ENCODE results near the gene BRSK2.

BRSK2 gene

DNA sequence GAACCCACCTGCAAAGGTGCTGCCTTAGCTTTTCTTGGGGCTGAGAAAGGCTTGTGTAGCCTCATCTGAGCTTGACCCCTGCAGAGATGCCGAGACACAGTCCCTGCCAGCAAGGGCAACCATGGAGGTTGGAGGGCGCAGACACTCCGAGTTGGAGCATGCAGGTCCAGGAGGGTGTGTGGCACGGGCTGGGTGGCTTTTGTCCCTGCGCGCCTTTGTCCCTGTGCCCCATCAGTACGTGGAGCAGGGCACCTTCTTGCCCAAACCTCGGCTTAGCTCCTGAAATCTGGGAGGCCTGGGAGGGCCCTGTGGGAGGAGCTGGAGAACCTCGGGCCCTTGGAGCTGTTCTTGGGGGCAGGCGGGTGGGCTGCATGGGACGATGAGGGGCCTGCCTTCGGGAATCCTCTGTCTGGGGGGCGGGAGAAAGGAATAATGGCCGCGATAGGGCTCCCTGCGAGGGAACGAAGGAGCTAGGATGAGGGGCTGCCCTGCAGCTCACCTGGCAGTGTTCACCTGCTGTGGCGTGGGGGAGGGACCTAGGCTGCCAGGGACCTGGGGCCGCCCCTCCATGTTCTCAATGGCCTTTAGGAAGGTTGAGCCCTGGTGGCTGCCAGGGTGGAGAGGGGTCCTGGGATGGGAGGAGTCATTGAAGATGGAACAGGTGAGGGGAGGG is 3.4 kb downstream of the BRSK2 start:
- Histone ChIP-seq H3K4me1 (ENCODE audit: insufficient read depth, insufficient read length) (peaks cover 10% of the 10 kb centered on the region), H3K4me3 (ENCODE audit: insufficient read length, low read depth) (no peak overlapping the region), H3K36me3 (ENCODE audit: insufficient read depth, insufficient read length, low read length) (no peaks in the 10 kb centered on the region), H3K27me3 (ENCODE audit: insufficient read depth, insufficient read length) (peaks cover 25% of the 10 kb centered on the region), H3K9ac (ENCODE audit: insufficient read length, low read depth) (no peak overlapping the region), H3K9me3 (ENCODE audit: insufficient read depth, low read length) (no peaks in the 10 kb centered on the region)
- TF ChIP-seq SUZ12 (IDR thresholded peaks at IDR 0.05; ENCODE audit: extremely low read depth, insufficient read depth, insufficient read length) (no peak), YY1 (IDR thresholded peaks at IDR 0.05; ENCODE audit: insufficient read depth, insufficient read length) (no peak), ZNF274 (IDR thresholded peaks at IDR 0.05; ENCODE audit: low read depth, low read length) (no peak)
- no peak for DNase-seq (ENCODE audit: low read depth, low spot score)

DNA sequence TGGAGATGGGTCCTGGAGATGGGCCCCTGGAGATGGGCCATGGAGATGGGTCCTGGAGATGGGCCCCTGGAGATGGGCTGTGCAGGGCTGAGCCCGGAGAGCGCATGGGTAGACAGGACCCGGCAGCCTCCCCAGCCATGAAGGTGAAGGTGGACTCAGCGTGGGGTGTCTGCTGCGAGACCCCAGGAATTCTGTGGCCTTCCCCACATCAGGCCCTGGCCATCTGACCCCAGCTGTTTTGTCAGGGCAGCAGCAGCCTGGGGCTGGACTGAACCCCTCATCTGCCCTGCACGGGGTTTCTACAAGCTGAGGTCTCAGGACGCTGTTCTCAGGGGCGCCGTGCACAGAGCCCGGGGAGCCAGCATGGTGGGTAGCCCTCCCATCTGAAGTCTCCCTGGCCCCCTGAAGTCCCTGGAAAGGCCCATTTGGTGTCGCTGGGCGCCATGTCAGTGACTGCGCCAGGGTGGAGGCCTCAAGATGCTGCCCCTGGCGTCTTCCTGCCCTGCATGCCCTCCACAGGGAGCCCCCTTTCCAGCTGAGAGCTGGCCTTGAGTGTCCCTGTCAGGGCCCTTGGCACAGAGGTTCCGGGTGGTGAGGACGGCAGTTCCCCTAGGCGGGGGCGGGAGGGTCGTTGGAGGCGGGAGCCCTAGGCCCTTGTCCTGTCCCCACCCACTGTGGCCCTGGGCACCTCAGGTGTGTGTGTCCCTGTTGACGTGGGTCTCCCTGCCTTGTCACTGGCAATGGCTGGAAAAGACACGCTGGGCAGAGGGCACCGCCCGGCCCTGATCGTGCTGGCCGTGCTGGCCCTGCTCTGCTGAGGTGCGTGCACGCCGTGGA is 5.4 kb downstream of the BRSK2 start:
- Histone ChIP-seq H3K4me3 (ENCODE audit: insufficient read length, low read depth) (no peak overlapping the region), H3K27me3 (ENCODE audit: insufficient read depth, insufficient read length) (peaks cover 17% of the 10 kb centered on the region), H3K4me1 (ENCODE audit: insufficient read depth, insufficient read length) (peaks cover 7% of the 10 kb centered on the region), H3K36me3 (ENCODE audit: insufficient read depth, insufficient read length, low read length) (no peaks in the 10 kb centered on the region), H3K9ac (ENCODE audit: insufficient read length, low read depth) (no peak overlapping the region), H3K9me3 (ENCODE audit: insufficient read depth, low read length) (no peaks in the 10 kb centered on the region)
- DNase-seq (ENCODE audit: low read depth, low spot score), result no peak
- TF ChIP-seq SUZ12 (IDR thresholded peaks at IDR 0.05; ENCODE audit: extremely low read depth, insufficient read depth, insufficient read length), result no peak
- TF ChIP-seq YY1 (IDR thresholded peaks at IDR 0.05; ENCODE audit: insufficient read depth, insufficient read length), result no peak
- TF ChIP-seq ZNF274 (IDR thresholded peaks at IDR 0.05; ENCODE audit: low read depth, low read length), result no peak

DNA sequence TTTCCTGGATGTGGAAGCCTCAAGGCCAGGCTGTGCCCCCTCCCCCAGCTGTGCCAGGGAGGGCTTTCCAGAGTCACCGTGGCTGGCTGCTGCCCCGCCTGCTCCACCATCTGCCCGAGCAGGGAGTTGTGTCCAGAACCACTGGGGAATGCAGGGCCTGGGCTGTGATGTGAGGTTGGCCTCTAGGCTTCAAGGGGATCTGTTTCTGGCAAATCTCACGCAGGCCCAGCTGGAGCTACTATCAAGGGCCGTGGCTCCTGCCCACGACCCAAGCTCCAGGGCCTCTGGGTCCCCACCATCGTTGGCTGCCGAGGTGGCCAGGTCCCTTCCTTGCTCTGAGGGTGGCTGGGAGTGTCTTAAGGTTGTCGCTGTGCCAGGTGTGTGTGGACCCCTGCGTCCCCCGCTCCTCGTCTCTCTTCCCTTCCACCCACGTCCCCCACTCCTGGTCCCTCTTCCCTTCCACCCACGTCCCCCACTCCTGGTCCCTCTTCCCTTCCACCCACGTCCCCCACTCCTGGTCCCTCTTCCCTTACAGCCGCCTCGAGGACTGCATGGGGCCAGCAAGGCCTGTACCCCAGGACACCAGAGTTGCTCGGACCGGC is 6.1 kb downstream of the BRSK2 start:
- TF ChIP-seq YY1 (IDR thresholded peaks at IDR 0.05; ENCODE audit: insufficient read depth, insufficient read length) (no peak), ZNF274 (IDR thresholded peaks at IDR 0.05; ENCODE audit: low read depth, low read length) (no peak), SUZ12 (IDR thresholded peaks at IDR 0.05; ENCODE audit: extremely low read depth, insufficient read depth, insufficient read length) (no peak)
- Histone ChIP-seq H3K27me3 (ENCODE audit: insufficient read depth, insufficient read length) (peaks cover 17% of the 10 kb centered on the region), H3K9ac (ENCODE audit: insufficient read length, low read depth) (no peak overlapping the region), H3K4me1 (ENCODE audit: insufficient read depth, insufficient read length) (peaks cover 7% of the 10 kb centered on the region), H3K9me3 (ENCODE audit: insufficient read depth, low read length) (no peaks in the 10 kb centered on the region), H3K4me3 (ENCODE audit: insufficient read length, low read depth) (no peak overlapping the region), H3K36me3 (ENCODE audit: insufficient read depth, insufficient read length, low read length) (no peaks in the 10 kb centered on the region)
- no peak for DNase-seq (ENCODE audit: low read depth, low spot score)

DNA sequence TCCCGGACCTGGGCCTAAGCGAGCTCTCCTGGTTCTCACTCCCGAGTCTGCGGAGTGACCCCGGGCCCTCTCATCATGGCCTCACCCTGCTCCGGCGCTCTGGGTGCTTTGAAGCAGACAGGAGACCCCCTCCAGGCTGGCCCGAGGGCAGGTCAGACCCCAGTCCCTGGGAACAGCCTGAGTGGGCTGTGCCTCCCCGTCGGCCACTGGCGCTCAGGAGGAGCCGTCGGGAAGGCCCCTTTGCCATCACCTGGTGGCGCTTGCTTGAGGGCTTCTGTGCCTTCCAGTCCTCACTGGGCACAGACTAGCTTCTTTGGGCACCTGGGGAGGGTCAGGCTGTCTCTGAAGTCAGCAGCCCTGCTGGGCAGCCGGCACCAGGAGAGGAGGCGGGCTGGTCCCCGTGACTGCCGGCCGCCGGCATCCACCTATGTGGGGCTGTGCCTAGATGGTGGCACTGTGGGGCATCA is 6.7 kb downstream of the BRSK2 start:
- H3K9me3 ChIP-seq (ENCODE audit: insufficient read depth, low read length), result no peaks in the 10 kb centered on the region
- DNase-seq (ENCODE audit: low read depth, low spot score), result no peak
- H3K9ac ChIP-seq (ENCODE audit: insufficient read length, low read depth), result no peak overlapping the region
- H3K27me3 ChIP-seq (ENCODE audit: insufficient read depth, insufficient read length), result peaks cover 11% of the 10 kb centered on the region
- no peak overlapping the region for H3K4me3 ChIP-seq (ENCODE audit: insufficient read length, low read depth)
- peaks cover 10% of the 10 kb centered on the region for H3K4me1 ChIP-seq (ENCODE audit: insufficient read depth, insufficient read length)
- TF ChIP-seq SUZ12 (IDR thresholded peaks at IDR 0.05; ENCODE audit: extremely low read depth, insufficient read depth, insufficient read length), result no peak
- no peak for TF ChIP-seq YY1 (IDR thresholded peaks at IDR 0.05; ENCODE audit: insufficient read depth, insufficient read length)
- no peak for TF ChIP-seq ZNF274 (IDR thresholded peaks at IDR 0.05; ENCODE audit: low read depth, low read length)
- no peaks in the 10 kb centered on the region for H3K36me3 ChIP-seq (ENCODE audit: insufficient read depth, insufficient read length, low read length)

DNA sequence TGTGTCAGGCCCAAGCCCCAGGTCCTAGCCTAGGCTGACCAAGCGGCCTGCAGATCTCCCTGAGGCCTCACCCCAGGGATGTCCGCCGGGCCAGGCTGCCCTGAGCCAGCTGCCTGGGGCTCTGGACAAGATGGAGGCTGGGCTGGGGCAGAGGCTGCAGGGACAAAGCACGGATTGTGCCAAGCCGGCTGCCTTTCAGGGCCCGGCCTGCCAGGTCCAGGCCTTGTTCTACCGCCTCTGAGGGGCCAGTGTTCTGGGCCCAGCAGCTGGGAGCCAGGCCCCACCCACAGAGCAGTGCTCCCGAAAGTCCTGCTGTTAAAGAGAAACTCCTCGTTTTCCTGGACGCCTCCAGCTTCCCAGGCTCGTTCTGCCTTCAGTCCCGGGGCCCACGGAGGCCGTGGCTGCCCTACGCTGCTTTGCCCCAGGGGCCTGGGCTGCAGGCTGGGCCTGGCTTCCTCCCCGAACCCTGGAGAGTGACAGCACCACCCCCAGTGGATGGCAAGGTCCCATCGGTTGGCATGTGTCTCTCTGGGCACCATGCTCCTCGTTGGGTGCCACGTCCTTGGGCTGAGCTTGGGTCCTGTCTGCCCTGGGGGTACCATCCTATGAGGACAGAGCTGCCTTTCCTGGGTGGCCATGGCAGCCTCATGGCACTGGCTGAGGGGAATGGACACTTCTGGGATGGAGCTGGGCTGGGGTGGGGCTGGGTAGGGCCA is 7.6 kb downstream of the BRSK2 start:
- Histone ChIP-seq H3K27me3 (ENCODE audit: insufficient read depth, insufficient read length) (peaks cover 4% of the 10 kb centered on the region), H3K9me3 (ENCODE audit: insufficient read depth, low read length) (no peaks in the 10 kb centered on the region), H3K36me3 (ENCODE audit: insufficient read depth, insufficient read length, low read length) (no peaks in the 10 kb centered on the region), H3K9ac (ENCODE audit: insufficient read length, low read depth) (no peak overlapping the region), H3K4me3 (ENCODE audit: insufficient read length, low read depth) (no peak overlapping the region), H3K4me1 (ENCODE audit: insufficient read depth, insufficient read length) (peaks cover 16% of the 10 kb centered on the region)
- DNase-seq (ENCODE audit: low read depth, low spot score), result no peak
- TF ChIP-seq SUZ12 (IDR thresholded peaks at IDR 0.05; ENCODE audit: extremely low read depth, insufficient read depth, insufficient read length) (no peak), ZNF274 (IDR thresholded peaks at IDR 0.05; ENCODE audit: low read depth, low read length) (no peak), YY1 (IDR thresholded peaks at IDR 0.05; ENCODE audit: insufficient read depth, insufficient read length) (no peak)

DNA sequence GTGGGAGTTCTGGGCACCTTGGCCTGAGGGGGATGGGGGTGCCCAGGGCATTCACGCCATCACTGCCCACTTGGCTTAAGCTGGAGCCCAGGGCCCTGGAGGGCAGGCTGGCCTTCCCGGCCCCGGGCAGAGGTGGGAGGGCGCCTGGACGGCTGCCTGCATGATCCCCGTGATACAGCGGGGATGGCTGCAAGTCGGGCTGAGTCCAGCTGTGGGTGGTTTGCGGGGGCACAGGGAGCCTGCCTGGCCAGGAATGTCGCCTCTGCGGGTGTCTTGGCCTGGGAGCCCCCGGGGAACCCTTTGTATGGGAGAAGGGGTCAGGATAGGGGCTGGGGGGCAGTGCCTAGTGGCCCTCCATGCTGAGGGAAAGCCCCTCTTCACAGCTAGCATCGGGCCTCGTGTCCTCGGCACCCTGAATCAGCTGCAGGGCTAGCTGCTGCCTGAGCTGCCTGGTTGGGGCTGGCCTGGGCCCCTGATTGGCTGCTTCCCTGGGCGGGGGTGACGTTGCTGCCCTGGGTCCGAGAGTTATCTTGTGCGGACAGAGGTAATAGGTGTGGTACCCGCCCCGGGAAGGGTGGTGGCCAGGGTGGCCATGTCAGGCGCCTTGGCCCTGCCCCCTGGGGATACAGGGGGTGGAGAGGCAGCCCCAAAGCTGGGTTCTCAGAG is 8.3 kb downstream of the BRSK2 start:
- TF ChIP-seq ZNF274 (IDR thresholded peaks at IDR 0.05; ENCODE audit: low read depth, low read length) (no peak), YY1 (IDR thresholded peaks at IDR 0.05; ENCODE audit: insufficient read depth, insufficient read length) (no peak), SUZ12 (IDR thresholded peaks at IDR 0.05; ENCODE audit: extremely low read depth, insufficient read depth, insufficient read length) (no peak)
- Histone ChIP-seq H3K9me3 (ENCODE audit: insufficient read depth, low read length) (no peaks in the 10 kb centered on the region), H3K36me3 (ENCODE audit: insufficient read depth, insufficient read length, low read length) (no peaks in the 10 kb centered on the region), H3K4me3 (ENCODE audit: insufficient read length, low read depth) (no peak overlapping the region), H3K9ac (ENCODE audit: insufficient read length, low read depth) (no peak overlapping the region), H3K4me1 (ENCODE audit: insufficient read depth, insufficient read length) (peaks cover 17% of the 10 kb centered on the region), H3K27me3 (ENCODE audit: insufficient read depth, insufficient read length) (peaks cover 4% of the 10 kb centered on the region)
- DNase-seq (ENCODE audit: low read depth, low spot score), result no peak
